ENCODE results near the gene GPR35. TPM values are rescaled to one million over a fixed set of nuclear protein-coding genes. Genes with fewer than 3 reads are reported as not detected.

Gene GPR35
- total and polyA plus RNA-seq, 2 of the 13 experiments (the other 11 are each of a cell fraction or from before 2014, with no cell fraction given) = 27.1 to 44.2 TPM

DNA sequence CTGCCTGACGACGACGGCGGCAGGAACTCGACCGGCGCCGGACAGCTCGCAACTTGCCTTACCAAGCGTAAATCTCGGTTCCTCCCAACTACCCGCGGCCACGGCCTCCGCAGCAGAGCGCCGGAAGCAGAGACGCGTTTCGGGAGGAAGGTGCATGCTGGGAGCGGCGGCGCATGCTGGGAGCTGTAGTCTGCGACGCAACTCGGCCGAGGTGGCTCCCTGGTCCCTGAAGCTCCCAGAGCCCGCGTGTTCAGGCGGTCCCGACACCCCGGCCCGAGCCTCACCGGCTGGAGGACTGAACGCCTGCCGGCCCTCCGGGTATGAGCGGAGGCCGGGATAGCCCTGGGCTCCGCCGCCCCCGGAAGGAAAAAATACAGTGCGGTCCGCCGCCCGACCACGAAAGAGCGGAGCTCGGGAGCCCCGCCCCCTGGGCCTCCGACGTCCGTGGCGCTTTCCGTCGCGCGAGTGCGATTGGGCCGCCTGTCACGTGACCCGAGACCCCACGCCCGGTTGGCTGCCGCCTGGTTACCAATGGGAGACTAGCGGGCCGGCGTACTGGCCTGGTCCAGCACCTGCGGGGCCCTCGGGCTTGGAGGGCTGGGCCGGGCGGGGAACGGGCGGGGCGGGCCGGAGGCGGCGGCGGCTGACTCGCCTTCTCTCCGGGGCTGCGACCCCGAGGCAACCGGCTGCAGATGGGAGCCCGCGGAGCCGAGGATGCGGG lies 38.9 kb upstream of the GPR35 start, which contains the start of gene CAPN10 (continued):
- TF ChIP-seq HNRNPLL (IDR thresholded peaks at IDR 0.05; ENCODE audit: low read depth, low read length, poor library complexity, severe bottlenecking) = peak; percentile 90
- 0 out of 2 replicates have a peak, but pooled peaks have one; percentile 73 for TF ChIP-seq ZNF550 (CRISPR knock-in tag; IDR thresholded peaks at IDR 0.05; ENCODE audit: borderline replicate concordance)
- 0 out of 2 replicates have a peak, but pooled peaks have one; percentile 76 for TF ChIP-seq ZNF484 (CRISPR knock-in tag; IDR thresholded peaks at IDR 0.05; ENCODE audit: borderline replicate concordance, low read depth)
- no peak for TF ChIP-seq ZNF383 (CRISPR knock-in tag; IDR thresholded peaks at IDR 0.05; ENCODE audit: borderline replicate concordance)
- TF ChIP-seq, protein P1, sequence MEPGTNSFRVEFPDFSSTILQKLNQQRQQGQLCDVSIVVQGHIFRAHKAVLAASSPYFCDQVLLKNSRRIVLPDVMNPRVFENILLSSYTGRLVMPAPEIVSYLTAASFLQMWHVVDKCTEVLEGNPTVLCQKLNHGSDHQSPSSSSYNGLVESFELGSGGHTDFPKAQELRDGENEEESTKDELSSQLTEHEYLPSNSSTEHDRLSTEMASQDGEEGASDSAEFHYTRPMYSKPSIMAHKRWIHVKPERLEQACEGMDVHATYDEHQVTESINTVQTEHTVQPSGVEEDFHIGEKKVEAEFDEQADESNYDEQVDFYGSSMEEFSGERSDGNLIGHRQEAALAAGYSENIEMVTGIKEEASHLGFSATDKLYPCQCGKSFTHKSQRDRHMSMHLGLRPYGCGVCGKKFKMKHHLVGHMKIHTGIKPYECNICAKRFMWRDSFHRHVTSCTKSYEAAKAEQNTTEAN (CRISPR knock-in tag; conservative IDR thresholded peaks at IDR 0.05) = peak; percentile 44; the same call in 1 of the 2 replicates
- TF ChIP-seq ZNF251 (CRISPR knock-in tag; IDR thresholded peaks at IDR 0.05) = no peak
- TF ChIP-seq ZNF850 (CRISPR knock-in tag; conservative IDR thresholded peaks at IDR 0.05) = no peak
- TF ChIP-seq ZNF350 (CRISPR knock-in tag; IDR thresholded peaks at IDR 0.05; ENCODE audit: borderline replicate concordance, low read depth) = peak; percentile 36; the same call in 1 of the 2 replicates
- TF ChIP-seq, protein P2, sequence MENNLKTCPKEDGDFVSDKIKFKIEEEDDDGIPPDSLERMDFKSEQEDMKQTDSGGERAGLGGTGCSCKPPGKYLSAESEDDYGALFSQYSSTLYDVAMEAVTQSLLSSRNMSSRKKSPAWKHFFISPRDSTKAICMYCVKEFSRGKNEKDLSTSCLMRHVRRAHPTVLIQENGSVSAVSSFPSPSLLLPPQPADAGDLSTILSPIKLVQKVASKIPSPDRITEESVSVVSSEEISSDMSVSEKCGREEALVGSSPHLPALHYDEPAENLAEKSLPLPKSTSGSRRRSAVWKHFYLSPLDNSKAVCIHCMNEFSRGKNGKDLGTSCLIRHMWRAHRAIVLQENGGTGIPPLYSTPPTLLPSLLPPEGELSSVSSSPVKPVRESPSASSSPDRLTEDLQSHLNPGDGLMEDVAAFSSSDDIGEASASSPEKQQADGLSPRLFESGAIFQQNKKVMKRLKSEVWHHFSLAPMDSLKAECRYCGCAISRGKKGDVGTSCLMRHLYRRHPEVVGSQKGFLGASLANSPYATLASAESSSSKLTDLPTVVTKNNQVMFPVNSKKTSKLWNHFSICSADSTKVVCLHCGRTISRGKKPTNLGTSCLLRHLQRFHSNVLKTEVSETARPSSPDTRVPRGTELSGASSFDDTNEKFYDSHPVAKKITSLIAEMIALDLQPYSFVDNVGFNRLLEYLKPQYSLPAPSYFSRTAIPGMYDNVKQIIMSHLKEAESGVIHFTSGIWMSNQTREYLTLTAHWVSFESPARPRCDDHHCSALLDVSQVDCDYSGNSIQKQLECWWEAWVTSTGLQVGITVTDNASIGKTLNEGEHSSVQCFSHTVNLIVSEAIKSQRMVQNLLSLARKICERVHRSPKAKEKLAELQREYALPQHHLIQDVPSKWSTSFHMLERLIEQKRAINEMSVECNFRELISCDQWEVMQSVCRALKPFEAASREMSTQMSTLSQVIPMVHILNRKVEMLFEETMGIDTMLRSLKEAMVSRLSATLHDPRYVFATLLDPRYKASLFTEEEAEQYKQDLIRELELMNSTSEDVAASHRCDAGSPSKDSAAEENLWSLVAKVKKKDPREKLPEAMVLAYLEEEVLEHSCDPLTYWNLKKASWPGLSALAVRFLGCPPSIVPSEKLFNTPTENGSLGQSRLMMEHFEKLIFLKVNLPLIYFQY (CRISPR knock-in tag; IDR thresholded peaks at IDR 0.05; ENCODE audit: borderline replicate concordance) = peak; percentile 91; the same call in 1 of the 2 replicates
- TF ChIP-seq ZNF143 (CRISPR knock-in tag; IDR thresholded peaks at IDR 0.05) = peak; percentile 100
- TF ChIP-seq, protein P3, sequence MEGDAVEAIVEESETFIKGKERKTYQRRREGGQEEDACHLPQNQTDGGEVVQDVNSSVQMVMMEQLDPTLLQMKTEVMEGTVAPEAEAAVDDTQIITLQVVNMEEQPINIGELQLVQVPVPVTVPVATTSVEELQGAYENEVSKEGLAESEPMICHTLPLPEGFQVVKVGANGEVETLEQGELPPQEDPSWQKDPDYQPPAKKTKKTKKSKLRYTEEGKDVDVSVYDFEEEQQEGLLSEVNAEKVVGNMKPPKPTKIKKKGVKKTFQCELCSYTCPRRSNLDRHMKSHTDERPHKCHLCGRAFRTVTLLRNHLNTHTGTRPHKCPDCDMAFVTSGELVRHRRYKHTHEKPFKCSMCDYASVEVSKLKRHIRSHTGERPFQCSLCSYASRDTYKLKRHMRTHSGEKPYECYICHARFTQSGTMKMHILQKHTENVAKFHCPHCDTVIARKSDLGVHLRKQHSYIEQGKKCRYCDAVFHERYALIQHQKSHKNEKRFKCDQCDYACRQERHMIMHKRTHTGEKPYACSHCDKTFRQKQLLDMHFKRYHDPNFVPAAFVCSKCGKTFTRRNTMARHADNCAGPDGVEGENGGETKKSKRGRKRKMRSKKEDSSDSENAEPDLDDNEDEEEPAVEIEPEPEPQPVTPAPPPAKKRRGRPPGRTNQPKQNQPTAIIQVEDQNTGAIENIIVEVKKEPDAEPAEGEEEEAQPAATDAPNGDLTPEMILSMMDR (CRISPR knock-in tag; IDR thresholded peaks at IDR 0.05) = no peak; the same call in 1 of the 2 replicates
- TF ChIP-seq, protein P4, sequence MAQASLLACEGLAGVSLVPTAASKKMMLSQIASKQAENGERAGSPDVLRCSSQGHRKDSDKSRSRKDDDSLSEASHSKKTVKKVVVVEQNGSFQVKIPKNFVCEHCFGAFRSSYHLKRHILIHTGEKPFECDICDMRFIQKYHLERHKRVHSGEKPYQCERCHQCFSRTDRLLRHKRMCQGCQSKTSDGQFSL (CRISPR knock-in tag; IDR thresholded peaks at IDR 0.05) = no peak
- no peak for TF ChIP-seq ZNF75D (CRISPR knock-in tag; IDR thresholded peaks at IDR 0.05; ENCODE audit: borderline replicate concordance)
- TF ChIP-seq AKAP8 (CRISPR knock-in tag; IDR thresholded peaks at IDR 0.05) = peak; percentile 65
- no peak for TF ChIP-seq MAZ (IDR thresholded peaks at IDR 0.05; ENCODE audit: borderline replicate concordance, low read depth, low read length)
- peak; percentile 56 for TF ChIP-seq MAZ (CRISPR knock-in tag; IDR thresholded peaks at IDR 0.05; ENCODE audit: low read depth)
- TF ChIP-seq, protein P5, sequence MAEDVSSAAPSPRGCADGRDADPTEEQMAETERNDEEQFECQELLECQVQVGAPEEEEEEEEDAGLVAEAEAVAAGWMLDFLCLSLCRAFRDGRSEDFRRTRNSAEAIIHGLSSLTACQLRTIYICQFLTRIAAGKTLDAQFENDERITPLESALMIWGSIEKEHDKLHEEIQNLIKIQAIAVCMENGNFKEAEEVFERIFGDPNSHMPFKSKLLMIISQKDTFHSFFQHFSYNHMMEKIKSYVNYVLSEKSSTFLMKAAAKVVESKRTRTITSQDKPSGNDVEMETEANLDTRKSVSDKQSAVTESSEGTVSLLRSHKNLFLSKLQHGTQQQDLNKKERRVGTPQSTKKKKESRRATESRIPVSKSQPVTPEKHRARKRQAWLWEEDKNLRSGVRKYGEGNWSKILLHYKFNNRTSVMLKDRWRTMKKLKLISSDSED (CRISPR knock-in tag; IDR thresholded peaks at IDR 0.05) = no peak
- no peak for TF ChIP-seq FOXK2 (IDR thresholded peaks at IDR 0.05)
- TF ChIP-seq SAP130 (CRISPR knock-in tag; IDR thresholded peaks at IDR 0.05; ENCODE audit: low read depth) = peak; percentile 96
- peak; percentile 62; the same call in 1 of the 2 replicates for TF ChIP-seq RBAK (CRISPR knock-in tag; IDR thresholded peaks at IDR 0.05)
